ENCODE results near the gene MYO3B. TPM values are rescaled to one million over a fixed set of nuclear protein-coding genes. Genes with fewer than 3 reads are reported as not detected.

MYO3B gene
- polyA plus RNA-seq, 1 donor (not counting 4 experiments of a cell fraction or from before 2014, with no cell fraction given) = 4.4 TPM

DNA sequence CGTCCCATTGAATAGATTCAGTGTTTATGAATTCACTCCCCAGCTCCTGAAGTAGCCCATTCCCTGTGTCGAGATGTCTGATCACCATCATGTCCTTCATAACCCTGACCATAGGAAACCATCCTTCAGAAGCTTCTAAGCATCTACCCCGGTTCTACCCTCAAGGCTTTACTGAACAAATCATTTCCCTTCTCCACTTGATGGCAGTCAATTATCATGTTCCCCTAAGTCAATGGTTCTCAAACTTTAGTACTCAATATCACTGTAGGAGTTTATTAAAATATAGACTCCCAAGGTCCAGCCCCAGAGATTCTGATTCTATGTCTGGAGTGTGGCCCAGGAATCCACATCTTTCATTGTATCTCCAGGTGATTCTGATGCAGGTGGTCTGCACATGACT is 308.8 kb downstream of the MYO3B start:
- FAIRE-seq (no peak), DNase-seq (ENCODE audit: low read depth, low spot score) (no peak)
- H3K4me3 ChIP-seq (ENCODE audit: control insufficient read depth in 2 of 3, extremely low read depth in 1 of 3, insufficient read depth in 2 of 3, low read depth in 1 of 3, low read length in 3 of 3) = no peak overlapping the region
- dilution Hi-C loops (cut with MboI; ENCODE audit: extremely low pct_ligation_motif_present, low sequenced_read_pairs) = no loop called here
- no peaks in the 10 kb centered on the region for H3K79me2 ChIP-seq (ENCODE audit: control insufficient read depth, insufficient read depth, low read length)
- no peaks in the 10 kb centered on the region for H4K20me1 ChIP-seq (ENCODE audit: control insufficient read depth, extremely low read depth, insufficient read depth, low read length)
- H3K4me2 ChIP-seq (ENCODE audit: control insufficient read depth, extremely low read depth, insufficient read depth, low read depth, low read length) = no peak overlapping the region
- no peaks in the 10 kb centered on the region for H3K9me1 ChIP-seq (ENCODE audit: control insufficient read depth, extremely low read depth, insufficient read depth, low read length)
- no peaks in the 10 kb centered on the region for H3K9me3 ChIP-seq (ENCODE audit: control insufficient read depth, low read depth, low read length)
- no peaks in the 10 kb centered on the region for H3K4me1 ChIP-seq (ENCODE audit: control insufficient read depth, extremely low read depth, insufficient read depth, low read length)
- TF ChIP-seq EZH2 (IDR thresholded peaks at IDR 0.05; ENCODE audit: low read length) = no peak
- no peak for TF ChIP-seq CTCF (optimal IDR thresholded peaks at IDR 0.05 in 1 of 3, IDR thresholded peaks at IDR 0.05 in 1 of 3, conservative IDR thresholded peaks at IDR 0.05 in 1 of 3; ENCODE audit: extremely low read depth in 1 of 3, insufficient read depth in 2 of 3, low read length in 3 of 3)
- H3K36me3 ChIP-seq (ENCODE audit: control insufficient read depth in 2 of 2, extremely low read depth in 1 of 2, insufficient read depth in 2 of 2, low read length in 2 of 2) = no peaks in the 10 kb centered on the region
- no peak overlapping the region for H3K27ac ChIP-seq (ENCODE audit: control insufficient read depth, insufficient read depth, low read length)
- H3K27me3 ChIP-seq (ENCODE audit: control insufficient read depth, extremely low read depth, insufficient read depth, low read length) = no peaks in the 10 kb centered on the region
- H2AFZ ChIP-seq (ENCODE audit: control insufficient read depth, low read length) = no peak overlapping the region
- no peak overlapping the region for H3K9ac ChIP-seq (ENCODE audit: control insufficient read depth, extremely low read depth, insufficient read depth, low read length)

- TF ChIP-seq EZH2 (IDR thresholded peaks at IDR 0.05; ENCODE audit: low read length) = no peak
- no peak for TF ChIP-seq CTCF (optimal IDR thresholded peaks at IDR 0.05 in 1 of 3, IDR thresholded peaks at IDR 0.05 in 1 of 3, conservative IDR thresholded peaks at IDR 0.05 in 1 of 3; ENCODE audit: extremely low read depth in 1 of 3, insufficient read depth in 2 of 3, low read length in 3 of 3)
- Histone ChIP-seq H3K9me3 (ENCODE audit: control insufficient read depth, low read depth, low read length) (no peaks in the 10 kb centered on the region), H3K36me3 (ENCODE audit: control insufficient read depth in 2 of 2, extremely low read depth in 1 of 2, insufficient read depth in 2 of 2, low read length in 2 of 2) (no peaks in the 10 kb centered on the region), H3K9me1 (ENCODE audit: control insufficient read depth, extremely low read depth, insufficient read depth, low read length) (no peaks in the 10 kb centered on the region), H3K79me2 (ENCODE audit: control insufficient read depth, insufficient read depth, low read length) (no peaks in the 10 kb centered on the region), H3K4me3 (ENCODE audit: control insufficient read depth in 2 of 3, extremely low read depth in 1 of 3, insufficient read depth in 2 of 3, low read depth in 1 of 3, low read length in 3 of 3) (no peak overlapping the region), H3K4me1 (ENCODE audit: control insufficient read depth, extremely low read depth, insufficient read depth, low read length) (no peaks in the 10 kb centered on the region), H3K27me3 (ENCODE audit: control insufficient read depth, extremely low read depth, insufficient read depth, low read length) (no peaks in the 10 kb centered on the region), H4K20me1 (ENCODE audit: control insufficient read depth, extremely low read depth, insufficient read depth, low read length) (no peaks in the 10 kb centered on the region), H3K27ac (ENCODE audit: control insufficient read depth, insufficient read depth, low read length) (no peak overlapping the region), H2AFZ (ENCODE audit: control insufficient read depth, low read length) (no peak overlapping the region), H3K4me2 (ENCODE audit: control insufficient read depth, extremely low read depth, insufficient read depth, low read depth, low read length) (no peak overlapping the region), H3K9ac (ENCODE audit: control insufficient read depth, extremely low read depth, insufficient read depth, low read length) (no peak overlapping the region)
- no peak for DNase-seq (ENCODE audit: low read depth, low spot score)
- FAIRE-seq = no peak
- dilution Hi-C loops (cut with MboI; ENCODE audit: extremely low pct_ligation_motif_present, low sequenced_read_pairs) = no loop called here
Observed at GRCh38 chr2:170488807-170489206, 310.9 kb downstream of the MYO3B start.
